ENCODE results near the gene CALM3. TPM values are rescaled to one million over a fixed set of nuclear protein-coding genes. Genes with fewer than 3 reads are reported as not detected.

CALM3 gene
- polyA plus RNA-seq, 6 donors from 2014 or later = 106 to 118 (median 112) TPM

DNA sequence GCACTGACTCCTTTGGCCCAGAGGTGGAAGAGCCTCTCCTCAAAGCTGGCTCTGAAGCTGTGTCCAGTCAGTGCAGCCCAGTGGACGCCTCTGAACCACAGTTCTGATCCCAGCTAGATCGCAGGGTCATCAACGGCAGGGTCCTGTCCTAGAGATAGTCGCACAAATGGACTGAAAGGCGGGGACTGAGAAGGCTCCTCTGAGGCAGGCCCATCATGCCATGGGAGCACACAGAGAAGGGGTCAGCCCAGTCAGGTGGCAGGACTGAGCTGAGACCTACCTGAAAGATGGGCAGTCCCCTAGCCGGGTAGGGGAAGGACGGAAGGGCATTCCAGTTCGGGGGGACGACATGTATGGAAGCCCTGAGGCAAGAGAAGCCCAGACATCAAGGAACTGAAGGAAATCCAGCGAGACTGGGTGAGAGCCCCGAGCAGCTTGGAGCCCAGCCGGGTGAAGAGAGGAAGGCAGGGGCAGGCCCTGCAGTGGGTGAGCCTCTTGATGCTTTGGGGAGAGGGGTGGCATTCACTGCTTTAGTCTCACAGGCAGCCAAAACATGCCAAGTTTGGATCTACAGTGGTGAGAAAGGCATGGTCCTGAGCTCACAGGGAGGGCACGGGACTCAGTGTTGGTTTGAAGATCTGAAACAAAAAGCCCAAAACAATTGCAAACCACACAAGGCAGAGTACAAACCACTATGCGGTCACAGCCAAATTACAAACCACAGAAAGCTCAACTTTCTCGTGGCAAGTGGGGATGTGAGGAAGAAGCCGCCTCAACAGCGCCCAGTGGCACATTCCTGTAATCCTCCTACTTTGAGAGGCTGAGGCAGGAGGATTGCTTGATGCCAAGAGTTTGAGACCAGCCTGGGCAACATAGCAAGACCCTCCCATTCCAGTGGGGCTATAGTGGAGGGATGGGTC, 10.0 kb downstream of the CALM3 start:
- DNase-seq (peak; percentile 29), ATAC-seq (ENCODE audit: low read depth in 2 of 2) (peak; percentile 39 to 50)
- H3K4me3 Mint-ChIP-seq = peak overlapping the region; percentile 22 to 79 (median 52)
- no peaks in the 10 kb centered on the region for H3K27me3 Mint-ChIP-seq
- peaks cover 30 to 61% (median 46%) of the 10 kb centered on the region in 3 donors for H3K4me1 Mint-ChIP-seq
- H3K36me3 Mint-ChIP-seq = peaks cover 21 to 41% of the 10 kb centered on the region in 2 donors
- H3K9me3 Mint-ChIP-seq = no peaks in the 10 kb centered on the region
- peak overlapping the region in 5 of 6 donors; percentile 60 to 95 (median 77) for H3K27ac Mint-ChIP-seq

DNA sequence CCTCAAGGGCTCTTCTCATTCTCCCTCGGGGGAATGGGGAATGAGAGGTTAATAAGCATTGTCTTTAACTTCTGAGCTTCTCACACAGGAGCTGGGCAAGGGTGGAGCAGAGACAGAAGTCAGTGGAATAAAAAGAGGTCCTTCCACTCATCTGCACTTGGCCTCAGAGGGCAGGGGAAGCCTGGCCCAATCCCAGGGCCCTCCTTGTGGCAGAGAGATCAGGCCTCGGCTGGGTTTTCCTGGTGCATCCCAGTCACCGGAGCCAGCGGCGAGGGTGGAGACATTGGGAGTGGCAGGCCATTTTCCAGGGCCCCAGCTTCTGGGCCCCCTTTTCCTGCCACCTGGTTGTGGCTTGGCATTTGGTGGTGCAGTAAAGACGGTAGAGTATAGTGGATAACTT, 10.6 kb downstream of the CALM3 start:
- H3K27me3 Mint-ChIP-seq = no peaks in the 10 kb centered on the region
- peak; percentile 3 to 11 for ATAC-seq (ENCODE audit: low read depth in 2 of 2)

DNA sequence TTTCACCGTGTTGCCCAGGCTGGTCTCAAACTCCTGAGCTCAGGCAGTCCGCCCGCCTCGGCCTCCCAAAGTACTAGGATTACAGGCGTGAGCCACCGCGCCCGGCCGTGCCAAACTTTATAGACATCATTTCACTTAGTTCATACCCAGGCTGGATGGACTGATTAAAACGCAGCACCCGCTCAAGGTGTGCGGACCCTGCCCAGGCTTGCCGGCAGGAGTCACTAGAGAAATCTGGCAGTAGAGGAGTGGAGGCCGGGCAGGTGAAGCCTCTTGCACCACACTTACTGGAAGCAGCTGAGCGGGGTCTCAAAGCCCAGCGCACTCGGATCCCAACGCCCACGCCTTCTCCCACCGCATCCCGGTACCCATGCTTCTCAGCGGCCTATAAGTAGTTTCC, 12.4 kb downstream of the CALM3 start:
- DNase-seq = no peak
- Mint-ChIP-seq H3K27me3 (no peaks in the 10 kb centered on the region), H3K36me3 (peaks cover 7 to 20% of the 10 kb centered on the region in 2 donors), H3K9me3 (no peaks in the 10 kb centered on the region), H3K4me1 (peaks cover 36 to 81% (median 61%) of the 10 kb centered on the region in 3 donors), H3K27ac (peak overlapping the region in 3 of 6 donors; percentile 37 to 98 (median 89)), H3K4me3 (no peak overlapping the region)
- no peak for ATAC-seq (ENCODE audit: low read depth in 2 of 2)

More for the DNA sequence above, 10.6 kb downstream of the CALM3 start:
- no peaks in the 10 kb centered on the region for H3K9me3 Mint-ChIP-seq
- peaks cover 30 to 64% (median 51%) of the 10 kb centered on the region in 3 donors for H3K4me1 Mint-ChIP-seq
- DNase-seq = no peak
- peak overlapping the region in 5 of 6 donors; percentile 65 to 95 (median 77) for H3K27ac Mint-ChIP-seq
- H3K4me3 Mint-ChIP-seq = peak overlapping the region in 7 of 8 donors; percentile 50 to 79 (median 70)
- peaks cover 15 to 34% of the 10 kb centered on the region in 2 donors for H3K36me3 Mint-ChIP-seq

DNA sequence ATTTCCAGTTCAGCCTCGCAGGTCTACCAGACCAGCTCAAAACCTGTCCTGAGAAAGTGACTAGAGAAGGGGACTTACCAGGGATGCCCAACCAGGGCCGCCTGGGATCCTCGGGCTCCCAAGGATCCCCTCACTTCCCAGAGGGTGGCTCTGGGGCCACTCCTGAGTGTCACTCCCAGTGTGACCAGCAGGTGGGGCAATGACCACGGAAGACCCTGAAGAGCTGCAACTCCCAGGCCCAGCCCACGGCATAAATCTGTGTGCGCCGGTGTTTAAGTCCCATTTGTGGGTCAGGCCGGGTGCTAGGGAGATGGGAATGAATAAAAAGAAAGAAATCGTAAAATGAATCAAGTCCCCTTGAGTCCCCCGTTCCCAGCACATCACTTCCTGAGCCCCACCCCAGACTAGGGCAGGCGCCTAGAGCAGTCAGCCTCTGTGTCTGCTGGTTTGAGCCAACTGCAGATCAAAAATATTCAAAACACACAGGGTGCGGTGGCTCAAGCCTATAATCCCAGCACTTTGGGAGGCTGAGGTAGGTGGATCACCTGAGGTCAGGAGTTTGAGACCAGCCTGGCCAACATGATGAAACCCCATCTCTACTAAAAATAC, 13.1 kb downstream of the CALM3 start:
- DNase-seq = peak; percentile 78
- ATAC-seq (ENCODE audit: low read depth in 2 of 2) = peak; percentile 23 to 35
- H3K9me3 Mint-ChIP-seq = no peaks in the 10 kb centered on the region
- H3K36me3 Mint-ChIP-seq = peaks cover 2 to 13% of the 10 kb centered on the region in 2 donors
- H3K27me3 Mint-ChIP-seq = no peaks in the 10 kb centered on the region
- peaks cover 42 to 84% (median 68%) of the 10 kb centered on the region in 3 donors for H3K4me1 Mint-ChIP-seq
- H3K27ac Mint-ChIP-seq = peak overlapping the region; percentile 60 to 98 (median 92)
- H3K4me3 Mint-ChIP-seq = peak overlapping the region in 5 of 8 donors; percentile 16 to 62 (median 56)

DNA sequence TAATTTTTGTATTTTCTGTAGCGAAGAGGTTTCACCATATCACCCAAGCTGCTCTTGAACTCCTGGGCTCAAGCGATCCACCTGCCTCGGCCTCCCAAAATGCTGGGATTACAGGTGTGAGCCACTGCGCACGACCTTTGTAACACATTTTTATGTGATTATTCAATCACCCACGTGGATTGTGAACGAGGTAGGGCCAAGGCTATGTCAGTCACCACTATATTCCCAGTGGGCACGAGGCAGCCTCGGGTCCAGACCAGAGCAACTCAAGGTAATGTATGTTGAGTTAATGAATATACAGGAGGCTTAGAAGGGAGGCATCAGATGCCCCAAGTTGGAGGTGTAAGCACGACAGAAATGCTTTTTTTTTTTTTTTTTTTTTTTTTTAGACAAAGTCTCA, 14.8 kb downstream of the CALM3 start:
- Mint-ChIP-seq H3K4me3 (peak overlapping the region in 2 of 8 donors; percentile 4 to 52), H3K27ac (peak overlapping the region in 5 of 6 donors; percentile 85 to 100 (median 98)), H3K4me1 (peaks cover 48 to 94% (median 74%) of the 10 kb centered on the region in 3 donors), H3K9me3 (no peaks in the 10 kb centered on the region), H3K36me3 (no peaks in the 10 kb centered on the region), H3K27me3 (no peaks in the 10 kb centered on the region)
- DNase-seq = no peak
- ATAC-seq (ENCODE audit: low read depth in 2 of 2) = no peak

DNA sequence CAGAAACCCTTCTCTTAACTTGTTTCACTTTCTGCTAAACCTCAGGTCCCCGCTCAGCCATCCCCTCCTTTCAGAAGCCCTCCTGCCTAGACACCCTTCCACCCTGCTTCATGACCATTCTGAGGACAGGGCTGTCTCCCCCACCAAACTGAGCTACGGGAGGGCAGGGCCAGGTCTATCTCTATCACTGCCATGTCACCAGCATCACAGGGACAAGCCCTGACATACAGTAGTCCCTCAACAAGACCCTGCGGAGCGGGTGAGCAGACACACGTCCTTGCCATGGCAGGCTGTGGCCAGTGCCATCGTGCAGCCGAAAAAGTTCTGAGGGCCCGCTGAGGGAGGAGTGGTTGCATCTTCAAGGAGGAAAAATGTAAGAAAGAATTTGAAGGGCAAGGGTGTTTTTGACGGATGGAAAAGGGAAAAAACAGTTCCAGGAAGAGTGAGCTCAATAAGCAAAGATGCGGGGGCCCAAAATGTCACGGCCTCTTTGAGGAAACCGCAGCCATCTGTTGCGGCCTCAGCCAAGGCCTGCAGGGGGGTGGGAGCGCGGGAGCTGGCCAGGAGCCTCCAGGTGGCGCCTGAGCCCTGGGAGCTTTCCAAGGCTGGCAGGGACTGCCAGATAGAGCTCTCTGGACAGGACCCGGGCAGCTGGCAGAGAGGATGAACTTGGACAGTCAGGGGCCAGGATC, 15.6 kb downstream of the CALM3 start:
- Mint-ChIP-seq H3K4me1 (peaks cover 46 to 94% (median 74%) of the 10 kb centered on the region in 3 donors), H3K4me3 (peak overlapping the region; percentile 52 to 95 (median 80)), H3K36me3 (no peaks in the 10 kb centered on the region), H3K27ac (peak overlapping the region; percentile 97 to 100 (median 99)), H3K27me3 (no peaks in the 10 kb centered on the region), H3K9me3 (no peaks in the 10 kb centered on the region)
- no peak for ATAC-seq (ENCODE audit: low read depth in 2 of 2)
- DNase-seq = peak; percentile 41

DNA sequence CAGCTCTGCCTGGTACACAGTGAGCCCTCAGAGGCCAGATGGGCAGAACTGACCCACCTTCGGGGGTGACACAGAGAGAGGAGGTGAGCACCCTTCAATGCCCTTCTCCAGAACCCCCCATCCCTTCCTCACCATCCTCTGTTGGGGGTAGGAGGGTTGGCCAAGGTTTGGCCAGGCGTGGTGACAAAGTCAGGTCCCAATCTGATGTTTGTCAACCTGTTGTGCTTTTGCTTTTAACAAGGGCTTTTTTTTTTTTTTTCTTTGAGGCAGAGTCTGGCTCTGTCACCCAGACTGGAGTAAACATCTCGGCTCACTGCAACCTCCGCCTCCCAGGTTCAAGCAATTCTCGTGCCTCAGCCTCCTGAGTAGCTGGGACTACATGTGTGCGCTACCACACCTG, 16.5 kb downstream of the CALM3 start:
- Mint-ChIP-seq H3K9me3 (no peaks in the 10 kb centered on the region), H3K27ac (peak overlapping the region; percentile 97 to 100 (median 99)), H3K4me3 (peak overlapping the region in 5 of 8 donors; percentile 49 to 95 (median 84)), H3K27me3 (no peaks in the 10 kb centered on the region), H3K36me3 (no peaks in the 10 kb centered on the region), H3K4me1 (peaks cover 49 to 94% (median 74%) of the 10 kb centered on the region in 3 donors)
- peak in 1 of 2 donors; percentile 3 for ATAC-seq (ENCODE audit: low read depth in 2 of 2)
- no peak for DNase-seq

DNA sequence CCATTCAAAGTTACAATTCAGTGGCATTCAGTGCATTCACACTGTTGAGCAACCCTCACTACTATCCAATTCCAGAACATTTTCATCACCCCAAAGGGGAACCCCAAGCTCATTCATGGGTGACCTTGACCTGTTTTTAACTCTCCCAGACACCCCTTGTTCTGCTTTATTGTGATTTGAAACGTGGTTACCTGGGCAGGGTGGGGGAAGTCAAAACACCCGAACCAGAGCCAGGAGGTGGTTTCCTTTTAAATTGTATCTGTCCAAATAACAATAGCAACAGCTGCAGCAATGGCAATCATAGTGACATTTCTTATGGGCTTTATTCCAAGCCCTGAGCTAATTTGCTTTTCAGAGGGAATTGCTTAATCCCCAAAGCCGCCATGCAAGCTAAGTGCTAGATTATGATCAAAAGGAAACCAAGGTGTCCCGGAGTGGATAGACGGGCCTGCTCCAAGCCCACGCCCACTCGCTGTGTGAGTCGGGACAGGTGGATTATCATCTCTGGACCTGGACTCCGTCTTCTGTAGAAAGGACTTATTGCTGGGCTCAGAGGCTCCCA, 17.6 kb downstream of the CALM3 start:
- DNase-seq = peak; percentile 92
- Mint-ChIP-seq H3K9me3 (no peaks in the 10 kb centered on the region), H3K4me1 (peaks cover 49 to 88% (median 71%) of the 10 kb centered on the region in 3 donors), H3K27me3 (no peaks in the 10 kb centered on the region), H3K36me3 (no peaks in the 10 kb centered on the region), H3K4me3 (peak overlapping the region; percentile 82 to 96 (median 88)), H3K27ac (peak overlapping the region; percentile 98 to 100 (median 100))
- peak; percentile 61 to 62 for ATAC-seq (ENCODE audit: low read depth in 2 of 2)

DNA sequence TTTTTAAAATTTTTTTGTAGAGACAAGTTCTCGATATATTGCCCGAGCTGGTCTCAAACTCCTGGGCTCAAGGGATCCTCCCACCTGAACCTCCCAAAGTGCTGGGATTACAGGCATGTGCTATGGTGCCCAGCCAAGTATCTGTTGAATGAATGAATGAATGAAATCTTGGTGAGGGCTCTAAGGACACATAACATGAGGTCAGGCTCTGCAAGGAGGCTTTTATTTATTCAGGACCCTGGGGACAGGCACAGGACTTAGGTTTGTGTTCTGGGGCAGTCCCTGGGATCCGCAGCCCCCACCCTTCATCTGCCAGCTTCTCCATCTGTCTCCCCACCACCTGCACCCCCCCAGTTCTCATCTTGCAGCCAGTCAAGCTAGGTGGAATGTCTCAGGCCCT, 19.1 kb downstream of the CALM3 start:
- Mint-ChIP-seq H3K4me3 (peak overlapping the region; percentile 82 to 96 (median 88)), H3K36me3 (no peaks in the 10 kb centered on the region), H3K9me3 (no peaks in the 10 kb centered on the region), H3K27ac (peak overlapping the region; percentile 98 to 100 (median 100)), H3K4me1 (peaks cover 55 to 89% (median 74%) of the 10 kb centered on the region in 3 donors), H3K27me3 (no peaks in the 10 kb centered on the region)
- DNase-seq = no peak
- ATAC-seq (ENCODE audit: low read depth in 2 of 2) = no peak

DNA sequence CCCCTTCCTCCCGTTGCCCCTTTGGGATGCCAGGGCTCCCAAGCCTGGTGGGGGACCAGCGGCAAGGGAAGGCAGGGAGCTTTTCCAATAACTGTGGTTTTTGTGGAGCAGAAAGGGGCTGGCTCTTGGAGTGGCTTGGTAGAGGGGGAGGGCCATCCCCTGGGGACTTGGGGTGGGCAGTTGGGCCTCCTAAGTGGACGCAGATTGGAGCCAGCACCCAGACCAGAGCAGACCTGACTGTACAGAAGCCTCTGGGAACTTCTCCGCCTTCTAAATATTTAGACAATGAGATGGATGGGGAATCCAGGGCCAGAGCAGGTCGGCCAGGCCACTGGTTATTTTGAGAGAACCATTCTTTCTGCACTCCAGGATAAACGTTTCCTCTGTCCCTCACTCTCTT, 19.6 kb downstream of the CALM3 start:
- H3K4me1 Mint-ChIP-seq = peaks cover 60 to 90% (median 77%) of the 10 kb centered on the region in 3 donors
- peak overlapping the region in 4 of 8 donors; percentile 82 to 95 (median 88) for H3K4me3 Mint-ChIP-seq
- ATAC-seq (ENCODE audit: low read depth in 2 of 2) = no peak
- H3K27ac Mint-ChIP-seq = peak overlapping the region; percentile 98 to 100 (median 100)
- H3K36me3 Mint-ChIP-seq = no peaks in the 10 kb centered on the region
- H3K9me3 Mint-ChIP-seq = no peaks in the 10 kb centered on the region
- H3K27me3 Mint-ChIP-seq = no peaks in the 10 kb centered on the region
- DNase-seq = no peak

DNA sequence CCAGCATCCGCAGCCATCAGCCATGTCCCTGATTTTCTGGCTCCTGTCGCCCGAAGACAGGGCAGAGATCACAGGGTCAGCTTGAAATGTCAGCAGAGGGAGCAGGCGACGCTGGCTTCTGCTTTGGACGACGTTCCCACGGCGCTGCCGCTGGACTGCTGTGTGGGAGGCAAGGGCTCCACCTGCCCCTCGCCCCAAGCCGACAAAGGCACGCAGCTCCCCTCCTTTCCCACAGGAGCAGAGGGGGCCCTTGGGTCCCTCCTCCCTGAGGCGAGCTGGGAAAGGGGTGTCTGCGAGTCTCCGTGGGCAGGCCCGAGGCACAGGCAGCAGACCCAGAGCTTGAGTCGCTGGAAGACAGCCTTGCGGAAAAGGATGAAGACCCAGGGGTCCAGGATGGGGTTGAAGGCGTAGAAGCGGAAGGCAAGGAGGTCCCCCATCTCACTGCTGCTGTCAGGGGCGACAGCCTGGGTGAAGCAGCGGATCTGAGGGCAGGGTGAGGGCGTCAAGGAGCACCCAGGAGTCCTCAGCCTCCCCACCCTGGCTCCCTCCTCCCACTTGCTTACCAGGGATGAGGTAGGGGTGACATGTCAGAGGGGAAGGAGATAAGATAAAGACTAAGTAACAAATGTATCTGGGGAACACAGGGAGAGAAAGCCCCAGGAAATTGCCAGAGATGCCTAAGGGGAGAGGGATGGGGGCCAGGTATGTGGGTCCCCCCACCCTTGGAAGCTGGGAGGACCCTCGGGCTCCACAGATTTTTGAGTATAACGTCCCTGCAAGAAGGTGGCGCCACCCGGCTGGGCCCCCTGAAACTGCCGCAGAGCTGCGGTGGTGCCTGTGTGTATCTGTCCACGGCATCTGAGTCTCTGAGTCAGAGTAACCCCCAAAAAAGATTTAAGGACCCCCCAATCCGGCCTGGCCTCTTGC, 20.3 kb downstream of the CALM3 start:
- H3K27me3 Mint-ChIP-seq = no peaks in the 10 kb centered on the region
- DNase-seq (no peak), ATAC-seq (ENCODE audit: low read depth in 2 of 2) (no peak)
- H3K36me3 Mint-ChIP-seq = no peaks in the 10 kb centered on the region
- H3K9me3 Mint-ChIP-seq = no peaks in the 10 kb centered on the region
- peaks cover 64 to 89% (median 78%) of the 10 kb centered on the region in 3 donors for H3K4me1 Mint-ChIP-seq
- H3K27ac Mint-ChIP-seq = peak overlapping the region; percentile 81 to 100 (median 98)
- H3K4me3 Mint-ChIP-seq = peak overlapping the region in 7 of 8 donors; percentile 6 to 82 (median 57)

DNA sequence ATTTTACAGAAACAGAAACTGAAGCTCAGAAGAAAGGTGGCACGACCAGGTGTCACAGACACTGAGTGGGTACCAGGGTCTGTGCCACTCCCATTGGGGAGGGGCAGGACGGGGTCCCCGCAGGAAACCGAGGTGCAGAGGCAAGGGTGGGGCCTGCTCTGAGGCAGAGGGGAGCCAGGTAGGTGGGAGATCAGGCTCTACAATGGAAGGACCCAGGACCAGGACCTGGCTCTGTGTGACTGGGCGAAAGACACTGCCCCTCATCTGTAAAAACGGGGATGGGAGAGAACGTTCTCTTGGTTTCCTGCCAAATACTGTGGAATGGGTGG, 21.0 kb downstream of the CALM3 start:
- no peaks in the 10 kb centered on the region for H3K36me3 Mint-ChIP-seq
- DNase-seq (no peak), ATAC-seq (ENCODE audit: low read depth in 2 of 2) (no peak)
- no peaks in the 10 kb centered on the region for H3K27me3 Mint-ChIP-seq
- H3K4me1 Mint-ChIP-seq = peaks cover 63 to 87% (median 78%) of the 10 kb centered on the region in 3 donors
- peak overlapping the region in 7 of 8 donors; percentile 6 to 82 (median 71) for H3K4me3 Mint-ChIP-seq
- peak overlapping the region; percentile 67 to 100 (median 93) for H3K27ac Mint-ChIP-seq
- H3K9me3 Mint-ChIP-seq = no peaks in the 10 kb centered on the region

All from naive B cell (primary cell).